ENCODE results near the gene PROSER3. TPM values are rescaled to one million over a fixed set of nuclear protein-coding genes. Genes with fewer than 3 reads are reported as not detected.

Gene PROSER3
- total RNA-seq, 1 experiment from 2014 or later = 37.3 TPM

DNA sequence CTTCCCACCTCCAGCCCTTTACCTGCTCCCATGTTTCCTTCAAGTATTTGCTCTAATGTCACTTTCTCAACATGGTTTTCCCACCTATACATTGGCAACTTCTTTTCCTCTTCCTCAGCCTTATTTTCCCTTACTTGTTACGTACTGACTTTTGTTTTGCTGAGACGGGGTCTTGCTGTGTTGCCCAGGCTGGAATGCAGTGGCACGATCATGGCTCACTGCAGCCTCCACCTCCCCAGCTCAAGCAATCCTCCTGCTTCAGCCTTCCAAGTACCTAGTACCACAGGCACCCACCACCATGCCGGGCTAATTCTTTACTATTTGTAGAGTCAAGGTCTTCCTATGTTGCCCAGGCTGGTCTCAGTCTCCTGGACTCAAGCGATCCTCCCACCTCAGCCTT, 49.7 kb downstream of the PROSER3 start:
- no peak overlapping the region for H3K27ac Mint-ChIP-seq (ENCODE audit: low read depth, unreplicated experiment)
- DNase-seq (ENCODE audit: unreplicated experiment) = no peak
- H3K36me3 Mint-ChIP-seq (ENCODE audit: insufficient read depth, unreplicated experiment) = peaks cover 2% of the 10 kb centered on the region
- POLR2A ChIA-PET = no interaction called here
- no TSS peak for BruUV-seq (replicated peaks)
- CTCF ChIA-PET = no interaction called here
- H3K4me3 Mint-ChIP-seq (ENCODE audit: unreplicated experiment) = no peak overlapping the region
- peaks cover 53% of the 10 kb centered on the region for H3K27me3 Mint-ChIP-seq (ENCODE audit: insufficient read depth, unreplicated experiment)
- TF ChIP-seq CTCF (IDR thresholded peaks at IDR 0.05; ENCODE audit: unreplicated experiment) = no peak
- H3K9me3 Mint-ChIP-seq (ENCODE audit: unreplicated experiment) = no peaks in the 10 kb centered on the region
- intact Hi-C loops (cut with micrococcal nuclease) = no loop called here
- H3K4me1 Mint-ChIP-seq (ENCODE audit: insufficient read depth, unreplicated experiment) = no peaks in the 10 kb centered on the region

- no TSS peak for BruUV-seq (replicated peaks)
- Mint-ChIP-seq H3K4me1 (ENCODE audit: insufficient read depth, unreplicated experiment) (no peaks in the 10 kb centered on the region), H3K9me3 (ENCODE audit: unreplicated experiment) (no peaks in the 10 kb centered on the region), H3K27ac (ENCODE audit: low read depth, unreplicated experiment) (no peak overlapping the region), H3K27me3 (ENCODE audit: insufficient read depth, unreplicated experiment) (peaks cover 37% of the 10 kb centered on the region), H3K4me3 (ENCODE audit: unreplicated experiment) (no peak overlapping the region), H3K36me3 (ENCODE audit: insufficient read depth, unreplicated experiment) (peaks cover 4% of the 10 kb centered on the region)
- POLR2A ChIA-PET = no interaction called here
- no peak for DNase-seq (ENCODE audit: unreplicated experiment)
- TF ChIP-seq CTCF (IDR thresholded peaks at IDR 0.05; ENCODE audit: unreplicated experiment) = no peak
- intact Hi-C loops (cut with micrococcal nuclease) = no loop called here
- CTCF ChIA-PET = no interaction called here
Measured at GRCh38 chr19:35811317-35812219, 53.6 kb downstream of the PROSER3 start.

DNA sequence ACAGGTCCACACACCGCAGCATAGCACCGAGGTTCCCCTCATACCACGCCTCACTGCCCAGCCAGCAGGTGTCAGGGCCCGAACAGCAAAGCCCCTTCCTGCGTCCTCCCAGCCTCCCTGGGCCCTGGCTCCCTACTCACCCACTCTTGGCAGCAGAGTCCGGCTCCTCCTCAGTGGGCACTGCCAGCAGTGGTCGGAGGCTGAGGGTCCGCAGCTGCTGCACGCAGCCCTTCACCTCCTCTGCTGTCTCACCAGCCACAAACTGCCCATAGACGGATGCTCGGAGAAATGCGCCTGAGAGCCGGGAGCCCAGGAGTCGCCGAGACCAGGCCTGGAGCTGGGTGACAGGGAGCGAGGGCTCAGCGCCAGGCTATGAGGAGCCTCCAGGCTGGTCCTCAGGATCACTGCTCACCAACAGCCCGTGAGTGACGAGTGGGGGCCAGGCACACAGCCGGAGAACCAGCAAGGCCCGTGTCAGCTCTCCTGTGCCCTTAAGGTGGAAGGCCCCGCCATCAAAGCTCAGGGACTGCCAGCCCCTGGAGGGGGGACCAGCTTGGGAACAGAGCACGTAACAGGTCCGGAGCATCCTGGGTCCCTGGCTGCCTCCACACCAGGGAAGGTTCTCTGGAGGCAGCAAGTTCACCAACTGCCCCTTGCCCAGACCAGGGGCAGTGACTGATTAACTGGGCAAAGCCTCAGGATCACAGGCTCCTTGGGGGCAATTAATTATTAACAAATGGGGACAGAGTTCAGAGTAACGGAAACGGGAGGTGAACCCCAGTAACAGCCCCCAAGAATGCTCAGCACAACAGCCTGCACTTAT, 54.5 kb downstream of the PROSER3 start, which contains the start of gene PRODH2:
Gene PRODH2, minus strand, starts transcription at position 626 of the 823 bp plus-strand sequence. Its CDS starts 40 bp downstream, at position 586.
- Mint-ChIP-seq H3K27me3 (ENCODE audit: insufficient read depth, unreplicated experiment) (peaks cover 37% of the 10 kb centered on the region), H3K9me3 (ENCODE audit: unreplicated experiment) (no peaks in the 10 kb centered on the region), H3K36me3 (ENCODE audit: insufficient read depth, unreplicated experiment) (peaks cover 4% of the 10 kb centered on the region), H3K27ac (ENCODE audit: low read depth, unreplicated experiment) (no peak within 1 kb of the TSS), H3K4me3 (ENCODE audit: unreplicated experiment) (no peak within 1 kb of the TSS), H3K4me1 (ENCODE audit: insufficient read depth, unreplicated experiment) (no peaks in the 10 kb centered on the region)
- DNase-seq (ENCODE audit: unreplicated experiment) = no peak
- no TSS peak for BruUV-seq (replicated peaks)
- CTCF ChIA-PET = no interaction called here
- POLR2A ChIA-PET = no interaction called here
- no peak for TF ChIP-seq CTCF (IDR thresholded peaks at IDR 0.05; ENCODE audit: unreplicated experiment)
- intact Hi-C loops (cut with micrococcal nuclease) = no loop called here
